ENCODE data around the gene SENP2. TPM values are rescaled to one million over a fixed set of nuclear protein-coding genes. Genes with fewer than 3 reads are reported as not detected.

SENP2 gene
- total and polyA plus RNA-seq, 9 of the 15 experiments (the other 6 are each of a cell fraction or from before 2014, with no cell fraction given) = 11.8 to 67.1 (median 41.1) TPM

GRCh38 chr3:185659942-185660921 is 74.1 kb downstream of the SENP2 start (continued):
- no peak for TF ChIP-seq GTF3C2 (IDR thresholded peaks at IDR 0.05; ENCODE audit: borderline replicate concordance, extremely low read depth, insufficient read length)
- TF ChIP-seq CREB1 (IDR thresholded peaks at IDR 0.05) = no peak
- TF ChIP-seq CREB1 (CRISPR knock-in tag; IDR thresholded peaks at IDR 0.05) = no peak
- TF ChIP-seq MAZ (CRISPR knock-in tag; conservative IDR thresholded peaks at IDR 0.05 in 1 of 2, IDR thresholded peaks at IDR 0.05 in 1 of 2) = no peak
- TF ChIP-seq SFPQ (IDR thresholded peaks at IDR 0.05; ENCODE audit: low read depth, low read length) = no peak
- no peak for TF ChIP-seq FOXO4 (CRISPR knock-in tag; IDR thresholded peaks at IDR 0.05)
- TF ChIP-seq KHSRP (IDR thresholded peaks at IDR 0.05) = no peak
- TF ChIP-seq PHF8 (IDR thresholded peaks at IDR 0.05; ENCODE audit: borderline replicate concordance, low read length) = no peak
- TF ChIP-seq TCF7 (IDR thresholded peaks at IDR 0.05; ENCODE audit: borderline replicate concordance) = no peak
- TF ChIP-seq ZBTB26 (CRISPR knock-in tag; IDR thresholded peaks at IDR 0.05) = no peak
- no peak for TF ChIP-seq HDGF (IDR thresholded peaks at IDR 0.05)
- no peak for TF ChIP-seq ZNF644 (tag; IDR thresholded peaks at IDR 0.05; ENCODE audit: low read depth)
- no peak for TF ChIP-seq ZBTB7A (IDR thresholded peaks at IDR 0.05; ENCODE audit: borderline replicate concordance, control insufficient read depth, low read depth, low read length)
- TF ChIP-seq ZNF586 (CRISPR knock-in tag; conservative IDR thresholded peaks at IDR 0.05) = no peak
- TF ChIP-seq USF1 (CRISPR knock-in tag; IDR thresholded peaks at IDR 0.05) = no peak
